SH-SY5Y (cell line): ENCODE measurements around the gene CBLN3.

Source experiments
- GATA2 ChIP-seq: IDR thresholded peaks from 2 replicates; pipeline ENCODE4 v1.6.1; 2011; ENCODE audit warnings: mild to moderate bottlenecking, low read depth, low read length
- GATA3 ChIP-seq: IDR thresholded peaks from 2 replicates; pipeline ENCODE4 v1.6.1; 2011; ENCODE audit warnings: low read depth, mild to moderate bottlenecking, low read length, moderate library complexity

DNA sequence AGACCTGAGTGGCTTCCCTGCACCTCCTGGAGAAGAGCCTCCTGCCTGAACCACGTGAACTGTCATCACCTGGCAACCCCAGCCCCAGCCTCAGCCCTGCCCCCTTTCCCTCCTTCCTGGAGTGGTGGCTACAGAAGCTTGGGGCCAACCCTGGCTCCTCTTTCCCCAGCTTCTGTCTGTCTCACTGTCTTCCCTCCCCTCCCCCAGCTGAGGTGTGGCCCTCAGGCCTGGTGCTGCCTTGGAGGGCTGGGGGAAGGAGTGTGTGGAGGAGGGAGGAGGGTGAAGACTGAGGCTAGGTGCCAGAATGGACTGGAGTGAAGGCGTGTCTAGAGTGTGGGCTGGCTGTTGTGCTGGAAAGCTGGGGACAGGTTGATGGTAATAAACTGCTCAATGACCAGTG, 51.8 kb downstream of the CBLN3 start:
- no peak for TF ChIP-seq GATA3
- TF ChIP-seq GATA2, result no peak
